H9 (cell line): Measurements from ENCODE around the gene SYNJ1. TPM values are rescaled to one million over a fixed set of nuclear protein-coding genes. Genes with fewer than 3 reads are reported as not detected.

Experiments
- DNase-seq: peaks from one replicate; pipeline ENCODE4 v3.0.0-alpha.2; 2017
- H2AFZ ChIP-seq: one replicate; pipeline ENCODE4 v1.6.1; 2013; ENCODE audit warnings: mild to moderate bottlenecking, low read length, control low read depth, moderate library complexity
- H2AK5ac ChIP-seq: 2 replicates; pipeline ENCODE4 v1.6.1; 2013; ENCODE audit warnings: low read length, control low read depth, mixed read lengths; ENCODE audit not compliant: insufficient read length
- H2BK120ac ChIP-seq: one replicate; pipeline ENCODE4 v1.6.1; 2013; ENCODE audit warnings: low read depth, mild to moderate bottlenecking, low read length, control low read depth, inconsistent platforms; ENCODE audit not compliant: poor library complexity, severe bottlenecking
- H2BK12ac ChIP-seq: 2 replicates; pipeline ENCODE4 v1.6.1; 2013; ENCODE audit warnings: low read length, control low read depth, mixed read lengths, low read depth; ENCODE audit not compliant: insufficient read length
- H2BK15ac ChIP-seq: 2 replicates; pipeline ENCODE4 v1.6.1; 2013; ENCODE audit warnings: low read depth, low read length, control low read depth
- H2BK20ac ChIP-seq: one replicate; pipeline ENCODE4 v1.6.1; 2013; ENCODE audit warnings: low read depth, mild to moderate bottlenecking, low read length, control low read depth, inconsistent platforms; ENCODE audit not compliant: poor library complexity, severe bottlenecking
- H2BK5ac ChIP-seq: 2 replicates; pipeline ENCODE4 v1.6.1; 2013; ENCODE audit warnings: low read length, control low read depth, mixed read lengths; ENCODE audit not compliant: insufficient read length
- H3K14ac ChIP-seq: 2 replicates; pipeline ENCODE4 v1.6.1; 2013; ENCODE audit warnings: low read length, control low read depth; ENCODE audit not compliant: insufficient read depth
- H3K18ac ChIP-seq: 2 replicates; pipeline ENCODE4 v1.6.1; 2013; ENCODE audit warnings: low read depth, mild to moderate bottlenecking, mixed read lengths, low read length, control low read depth; ENCODE audit not compliant: insufficient read length
- H3K23ac ChIP-seq: 2 replicates; pipeline ENCODE4 v1.6.1; 2013; ENCODE audit warnings: low read length, control low read depth, mixed read lengths, low read depth; ENCODE audit not compliant: insufficient read length
- H3K23me2 ChIP-seq: 2 replicates; pipeline ENCODE4 v1.6.1; 2013; ENCODE audit warnings: low read depth, mild to moderate bottlenecking, mixed read lengths, low read length, control low read depth; ENCODE audit not compliant: insufficient read length, poor library complexity, severe bottlenecking
- H3K27ac ChIP-seq: 2 replicates; pipeline ENCODE4 v1.5.1; 2013; ENCODE audit warnings: low read length, control low read depth, mixed read lengths, low read depth; ENCODE audit not compliant: insufficient read length
- H3K27me3 ChIP-seq: 2 replicates; pipeline ENCODE4 v1.6.1; 2013; ENCODE audit warnings: low read length, control low read depth, inconsistent platforms; ENCODE audit not compliant: insufficient read depth
- H3K4ac ChIP-seq: 2 replicates; pipeline ENCODE4 v1.6.1; 2013; ENCODE audit warnings: low read depth, mild to moderate bottlenecking, control low read depth, inconsistent platforms, low read length, moderate library complexity
- H3K4me1 ChIP-seq: 2 replicates; pipeline ENCODE4 v1.6.1; 2013; ENCODE audit warnings: low read length, control low read depth, inconsistent platforms; ENCODE audit not compliant: insufficient read depth
- H3K4me2 ChIP-seq: 2 replicates; pipeline ENCODE4 v1.6.1; 2013; ENCODE audit warnings: low read length, control low read depth, mixed read lengths; ENCODE audit not compliant: insufficient read length, insufficient read depth
- H3K56ac ChIP-seq: 2 replicates; pipeline ENCODE4 v1.6.1; 2013; ENCODE audit warnings: low read depth, mild to moderate bottlenecking, mixed read lengths, low read length, control low read depth; ENCODE audit not compliant: insufficient read length
- H3K79me1 ChIP-seq: 2 replicates; pipeline ENCODE4 v1.6.1; 2013; ENCODE audit warnings: low read depth, mild to moderate bottlenecking, moderate library complexity, low read length, control low read depth, inconsistent platforms; ENCODE audit not compliant: insufficient read depth, poor library complexity, severe bottlenecking
- H3K79me2 ChIP-seq: 2 replicates; pipeline ENCODE4 v1.6.1; 2013; ENCODE audit warnings: low read length, control low read depth, inconsistent platforms; ENCODE audit not compliant: insufficient read depth
- H3K9ac ChIP-seq: 2 replicates; pipeline ENCODE4 v1.6.1; 2013; ENCODE audit warnings: low read length, control low read depth, mixed read lengths; ENCODE audit not compliant: insufficient read length; ENCODE audit errors: extremely low read depth
- H3K9me3 ChIP-seq: one replicate; pipeline ENCODE4 v1.6.1; 2013; ENCODE audit warnings: low read depth, low read length, inconsistent platforms; ENCODE audit not compliant: control insufficient read depth
- H3T11ph ChIP-seq: one replicate; pipeline ENCODE4 v1.6.1; 2013; ENCODE audit warnings: mild to moderate bottlenecking, low read length, control low read depth, inconsistent platforms
- H4K20me1 ChIP-seq: one replicate; pipeline ENCODE4 v1.6.1; 2013; ENCODE audit not compliant: control insufficient read depth, insufficient read length, insufficient read depth
- H4K5ac ChIP-seq: 2 replicates; pipeline ENCODE4 v1.6.1; 2013; ENCODE audit warnings: low read depth, mild to moderate bottlenecking, mixed read lengths, low read length, control low read depth; ENCODE audit not compliant: insufficient read length
- H4K8ac ChIP-seq: replicated peaks from 2 replicates; pipeline ENCODE4 v1.6.1; 2013; ENCODE audit warnings: low read length, control low read depth, mixed read lengths, low read depth; ENCODE audit not compliant: insufficient read length
- H4K91ac ChIP-seq: 2 replicates; pipeline ENCODE4 v1.6.1; 2013; ENCODE audit warnings: low read depth, mild to moderate bottlenecking, moderate library complexity, mixed read lengths, low read length, control low read depth; ENCODE audit not compliant: insufficient read length
- H3K27ac Mint-ChIP-seq, 3 experiments: 2 replicates in 2 of 3; 3 replicates in 1 of 3; pipeline ENCODE4 v1.8.0; 2020 to 2021; ENCODE audit warnings: mixed read lengths in 3 of 3, mild to moderate bottlenecking in 1 of 3, moderate library complexity in 1 of 3
- H3K27me3 Mint-ChIP-seq: 2 replicates; pipeline ENCODE4 v1.8.0; 2021; ENCODE audit warnings: low read depth, mild to moderate bottlenecking, moderate library complexity, mixed read lengths
- H3K36me3 Mint-ChIP-seq, 3 experiments: 2 replicates in 2 of 3; 3 replicates in 1 of 3; pipeline ENCODE4 v1.8.0; 2020 to 2021; ENCODE audit warnings: low read depth in 3 of 3, mixed read lengths in 3 of 3; ENCODE audit not compliant: insufficient read depth in 1 of 3
- H3K4me1 Mint-ChIP-seq, 2 experiments: 2 replicates each; pipeline ENCODE4 v1.8.0; 2020; ENCODE audit warnings: mixed read lengths in 2 of 2
- H3K4me3 Mint-ChIP-seq, 2 experiments: 2 replicates in 1 of 2; 3 replicates in 1 of 2; pipeline ENCODE4 v1.8.0; 2020 to 2021; ENCODE audit warnings: mild to moderate bottlenecking in 2 of 2, mixed read lengths in 2 of 2, moderate library complexity in 1 of 2
- H3K9me3 Mint-ChIP-seq, 2 experiments: 2 replicates in 1 of 2; 3 replicates in 1 of 2; pipeline ENCODE4 v1.8.0; 2020; ENCODE audit warnings: mild to moderate bottlenecking in 2 of 2, mixed read lengths in 2 of 2, moderate library complexity in 1 of 2
- CTCF ChIP-seq: fragments of 200-600 bp; sonication (generic); conservative IDR thresholded peaks from 3 replicates; pipeline ENCODE4 v1.8.0; 2021; ENCODE audit warnings: antibody characterized with exemption, mild to moderate bottlenecking
- WGBS: extraction: QIAGEN DNeasy Blood & Tissue Kit; methylation state at CpG from one replicate; pipeline ENCODE4 v1.1.7; 2013; ENCODE audit warnings: missing lambda C conversion rate, low lambda C conversion rate, mixed read lengths; ENCODE audit not compliant: insufficient read length; ENCODE audit errors: extremely low coverage; 5-methylcytosine and 5-hydroxymethylcytosine counted together
- total RNA-seq: library from RNA; stranded (reverse); gene quantifications from 2 replicates; pipeline ENCODE4 v1.2.1, GENCODE V29; 2021

SYNJ1 gene
- total RNA-seq, 1 experiment from 2014 or later, result 7.1 TPM

- no peak overlapping the region for H3K4me2 ChIP-seq
- no CpG with 5 or more reads among the region's 4 CpGs for WGBS
- no peak overlapping the region for H3K14ac ChIP-seq
- no peak overlapping the region for H3K27ac Mint-ChIP-seq
- no peaks in the 10 kb centered on the region for H3K79me2 ChIP-seq
- H4K8ac ChIP-seq, result no peak overlapping the region
- no peak for TF ChIP-seq CTCF
- no peaks in the 10 kb centered on the region for H3K23me2 ChIP-seq
- H2AK5ac ChIP-seq, result no peak overlapping the region
- H3K36me3 Mint-ChIP-seq, result no peaks in the 10 kb centered on the region
- H2BK15ac ChIP-seq, result no peak overlapping the region
- no peak for DNase-seq
- H3K79me1 ChIP-seq, result no peaks in the 10 kb centered on the region
- H4K5ac ChIP-seq, result no peak overlapping the region
- H3K27me3 ChIP-seq, result no peaks in the 10 kb centered on the region; the same call in 1 of the 2 replicates
- H2BK12ac ChIP-seq, result no peak overlapping the region
- H3K27ac ChIP-seq, result no peak overlapping the region
- no peak overlapping the region for H2BK5ac ChIP-seq
- no peak overlapping the region for H3K4me3 Mint-ChIP-seq
- H3K23ac ChIP-seq, result no peak overlapping the region
- 0 out of 4 replicates have a peak, but pooled peaks cover 0 to 3% of the 10 kb centered on the region in 2 experiments for H3K4me1 Mint-ChIP-seq
- H3K27me3 Mint-ChIP-seq, result no peaks in the 10 kb centered on the region
- no peak overlapping the region for H2BK120ac ChIP-seq
- H3K9me3 Mint-ChIP-seq, result no peaks in the 10 kb centered on the region
- H3T11ph ChIP-seq, result no peak overlapping the region
- no peak overlapping the region for H3K56ac ChIP-seq
- H3K9ac ChIP-seq, result no peak overlapping the region
- H3K18ac ChIP-seq, result no peak overlapping the region
- no peaks in the 10 kb centered on the region for H4K20me1 ChIP-seq
- H2AFZ ChIP-seq, result no peak overlapping the region
- no peaks in the 10 kb centered on the region for H3K4me1 ChIP-seq
- no peak overlapping the region for H2BK20ac ChIP-seq
- no peak overlapping the region for H4K91ac ChIP-seq
- H3K9me3 ChIP-seq, result no peaks in the 10 kb centered on the region
- H3K4ac ChIP-seq, result no peak overlapping the region
These were observed 137.7 kb downstream of the SYNJ1 start for GRCh38 chr21:32590130-32590529.
